Esophagus muscularis mucosa (tissue), 3 donors: ENCODE measurements around the gene CLDN5.

Source experiments
- POLR2A ChIP-seq: fragments of 450-650 bp; IDR thresholded peaks from one replicate; pipeline ENCODE4 v1.6.1; 2017; ENCODE audit warnings: antibody characterized with exemption, moderate library complexity, mild to moderate bottlenecking, low read depth
- POLR2AphosphoS5 ChIP-seq, 2 donors: sonication (generic); formaldehyde crosslinking; IDR thresholded peaks; one replicate each; pipeline ENCODE4 v1.6.1; 2017; ENCODE audit warnings: antibody characterized with exemption in 2 of 2
- TF ChIP-seq, protein P1 (sequence below), 3 experiments: fragments of 200-600 bp in 2 of 3; fragments of 450-650 bp in 1 of 3; sonication (generic) in 2 of 3; IDR thresholded peaks; one replicate each; pipeline ENCODE4 v1.5.1; 2017 to 2019; ENCODE audit warnings: antibody characterized with exemption in 3 of 3, mild to moderate bottlenecking in 2 of 3, moderate library complexity in 1 of 3

DNA sequence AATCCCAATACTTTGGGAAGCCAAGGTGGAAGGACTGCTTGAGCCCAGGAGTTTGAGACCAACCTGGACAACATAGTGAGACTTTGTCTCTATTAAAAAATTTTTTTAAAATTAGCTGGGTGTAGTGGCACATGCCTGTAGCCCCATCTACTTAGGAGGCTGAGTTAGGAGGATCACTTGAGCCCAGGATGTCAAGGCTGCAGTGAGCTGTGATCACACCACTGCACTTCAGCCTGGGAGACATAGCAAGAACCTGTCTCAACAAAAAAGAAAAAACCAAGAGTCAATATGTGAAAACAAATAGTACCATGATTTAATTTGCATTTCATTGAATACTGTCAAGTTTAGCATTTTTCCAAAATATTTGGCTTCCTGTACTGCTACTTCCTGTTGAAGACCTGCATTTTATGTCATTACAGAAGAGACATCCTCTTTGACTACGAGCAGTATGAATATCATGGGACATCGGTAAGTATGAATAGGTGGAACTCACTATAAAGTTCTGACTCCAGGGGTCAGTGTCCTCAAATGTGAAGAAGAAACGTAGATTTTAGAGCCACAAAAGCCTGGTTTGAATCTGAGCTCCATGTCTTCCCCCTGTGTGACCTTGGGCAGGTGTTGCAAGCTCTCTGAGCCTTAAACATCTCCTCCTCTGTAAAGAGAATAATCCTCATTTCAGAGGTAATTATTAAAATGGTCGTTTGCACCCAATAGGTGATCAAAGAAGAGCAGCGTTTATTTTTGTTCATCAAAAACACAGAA is 28.5 kb downstream of the CLDN5 start:
- TF ChIP-seq POLR2AphosphoS5 (IDR thresholded peaks at IDR 0.05) (no peak), POLR2A (no peak)
- TF ChIP-seq, protein P1, sequence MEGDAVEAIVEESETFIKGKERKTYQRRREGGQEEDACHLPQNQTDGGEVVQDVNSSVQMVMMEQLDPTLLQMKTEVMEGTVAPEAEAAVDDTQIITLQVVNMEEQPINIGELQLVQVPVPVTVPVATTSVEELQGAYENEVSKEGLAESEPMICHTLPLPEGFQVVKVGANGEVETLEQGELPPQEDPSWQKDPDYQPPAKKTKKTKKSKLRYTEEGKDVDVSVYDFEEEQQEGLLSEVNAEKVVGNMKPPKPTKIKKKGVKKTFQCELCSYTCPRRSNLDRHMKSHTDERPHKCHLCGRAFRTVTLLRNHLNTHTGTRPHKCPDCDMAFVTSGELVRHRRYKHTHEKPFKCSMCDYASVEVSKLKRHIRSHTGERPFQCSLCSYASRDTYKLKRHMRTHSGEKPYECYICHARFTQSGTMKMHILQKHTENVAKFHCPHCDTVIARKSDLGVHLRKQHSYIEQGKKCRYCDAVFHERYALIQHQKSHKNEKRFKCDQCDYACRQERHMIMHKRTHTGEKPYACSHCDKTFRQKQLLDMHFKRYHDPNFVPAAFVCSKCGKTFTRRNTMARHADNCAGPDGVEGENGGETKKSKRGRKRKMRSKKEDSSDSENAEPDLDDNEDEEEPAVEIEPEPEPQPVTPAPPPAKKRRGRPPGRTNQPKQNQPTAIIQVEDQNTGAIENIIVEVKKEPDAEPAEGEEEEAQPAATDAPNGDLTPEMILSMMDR (IDR thresholded peaks at IDR 0.05): peak in 1 of 3 experiments; percentile 8
